ENCODE data around the gene CEBPG.

CEBPG gene

GRCh38 chr19:33368074-33368864 lies 5.2 kb upstream of the CEBPG start:
- DNase-seq (ENCODE audit: extremely low read depth, insufficient read length), result no peak
- H3K4me3 ChIP-seq (replicated peaks; ENCODE audit: low read depth, low read length), result no peak overlapping the region
- peaks cover 6% of the 10 kb centered on the region for H3K27me3 ChIP-seq (replicated peaks; ENCODE audit: control insufficient read depth, insufficient read depth, low read length)
- TF ChIP-seq CTCF (IDR thresholded peaks at IDR 0.05; ENCODE audit: insufficient read depth, low read length, poor library complexity, severe bottlenecking), result no peak
- no peaks in the 10 kb centered on the region for H3K36me3 ChIP-seq (ENCODE audit: control insufficient read depth, insufficient read depth, low read length)

DNA sequence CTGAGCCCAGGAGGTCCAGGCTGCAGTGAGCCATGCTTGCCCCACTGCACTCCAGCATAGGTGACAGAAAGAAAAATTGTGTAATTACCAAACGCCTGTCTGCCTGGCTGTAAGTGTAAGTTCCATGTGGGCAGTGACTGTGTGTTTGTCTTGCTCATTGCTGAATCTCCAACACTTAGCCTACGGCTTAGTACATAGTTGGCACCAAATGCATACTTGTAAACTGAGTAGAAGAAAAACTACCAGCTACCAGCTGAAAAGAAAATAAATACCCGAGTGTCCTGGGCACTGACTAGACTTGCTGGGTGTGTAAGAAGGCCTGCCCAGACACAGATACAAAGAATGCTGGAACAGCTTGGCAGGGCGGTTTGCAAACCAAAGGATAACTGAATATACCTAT lies 2.7 kb upstream of the CEBPG start:
- no peak for DNase-seq (ENCODE audit: extremely low read depth, insufficient read length)
- Histone ChIP-seq H3K4me3 (replicated peaks; ENCODE audit: low read depth, low read length) (no peak overlapping the region), H3K36me3 (ENCODE audit: control insufficient read depth, insufficient read depth, low read length) (no peaks in the 10 kb centered on the region), H3K27me3 (replicated peaks; ENCODE audit: control insufficient read depth, insufficient read depth, low read length) (peaks cover 5% of the 10 kb centered on the region)
- no peak for TF ChIP-seq CTCF (IDR thresholded peaks at IDR 0.05; ENCODE audit: insufficient read depth, low read length, poor library complexity, severe bottlenecking)

DNA sequence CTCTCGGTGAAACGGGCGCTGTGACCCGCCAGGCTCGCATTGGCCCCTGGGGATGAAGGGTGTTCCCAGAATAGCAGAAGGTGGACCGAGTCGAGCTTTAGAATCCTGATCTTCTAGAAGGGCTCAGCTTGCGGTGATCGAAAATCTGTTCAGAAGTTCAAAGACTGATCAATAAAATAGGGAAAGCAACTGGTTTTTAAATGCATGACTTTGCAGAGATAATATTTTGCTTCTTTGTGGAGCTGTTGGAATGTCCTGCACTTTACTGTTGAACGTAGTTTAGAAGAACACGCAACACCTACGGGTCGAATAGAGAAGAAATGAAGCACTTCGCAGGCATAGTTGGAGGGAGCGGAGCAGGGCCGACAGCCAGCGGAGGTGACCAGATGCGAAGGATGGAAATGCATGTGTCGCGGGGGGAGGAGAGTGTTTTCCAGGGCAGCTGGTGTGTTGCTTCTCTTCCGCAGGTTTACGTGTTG lies 766 bp downstream of the CEBPG start:
- Histone ChIP-seq H3K27me3 (replicated peaks; ENCODE audit: control insufficient read depth, insufficient read depth, low read length) (no peaks in the 10 kb centered on the region), H3K36me3 (ENCODE audit: control insufficient read depth, insufficient read depth, low read length) (no peaks in the 10 kb centered on the region; the same call in none of the 2 replicates), H3K4me3 (replicated peaks; ENCODE audit: low read depth, low read length) (peak overlapping the region; percentile 70)
- DNase-seq (ENCODE audit: extremely low read depth, insufficient read length), result no peak
- TF ChIP-seq CTCF (IDR thresholded peaks at IDR 0.05; ENCODE audit: insufficient read depth, low read length, poor library complexity, severe bottlenecking), result no peak

GRCh38 chr19:33375156-33375836 lies 1.8 kb downstream of the CEBPG start:
- no peak for DNase-seq (ENCODE audit: extremely low read depth, insufficient read length)
- peaks cover 4% of the 10 kb centered on the region for H3K36me3 ChIP-seq (ENCODE audit: control insufficient read depth, insufficient read depth, low read length)
- no peaks in the 10 kb centered on the region for H3K27me3 ChIP-seq (replicated peaks; ENCODE audit: control insufficient read depth, insufficient read depth, low read length)
- no peak for TF ChIP-seq CTCF (IDR thresholded peaks at IDR 0.05; ENCODE audit: insufficient read depth, low read length, poor library complexity, severe bottlenecking)
- peak overlapping the region; percentile 70 for H3K4me3 ChIP-seq (replicated peaks; ENCODE audit: low read depth, low read length)

GRCh38 chr19:33375837-33376159 lies 2.3 kb downstream of the CEBPG start:
- DNase-seq (ENCODE audit: extremely low read depth, insufficient read length), result no peak
- TF ChIP-seq CTCF (IDR thresholded peaks at IDR 0.05; ENCODE audit: insufficient read depth, low read length, poor library complexity, severe bottlenecking), result no peak
- Histone ChIP-seq H3K27me3 (replicated peaks; ENCODE audit: control insufficient read depth, insufficient read depth, low read length) (no peaks in the 10 kb centered on the region), H3K36me3 (ENCODE audit: control insufficient read depth, insufficient read depth, low read length) (peaks cover 4% of the 10 kb centered on the region), H3K4me3 (replicated peaks; ENCODE audit: low read depth, low read length) (no peak overlapping the region)

Measured in GM06990 (cell line).